ENCODE results near the gene SPTBN1.

- TF ChIP-seq SNAI2 (CRISPR knock-in tag; IDR thresholded peaks at IDR 0.05) (no peak), CSDC2 (CRISPR knock-in tag; IDR thresholded peaks at IDR 0.05) (no peak), BACH2 (CRISPR knock-in tag; IDR thresholded peaks at IDR 0.05; ENCODE audit: borderline replicate concordance) (no peak), CSRNP3 (CRISPR knock-in tag; IDR thresholded peaks at IDR 0.05) (no peak), TSHZ2 (CRISPR knock-in tag; IDR thresholded peaks at IDR 0.05) (no peak), RARB (CRISPR knock-in tag; IDR thresholded peaks at IDR 0.05) (no peak), TOX (CRISPR knock-in tag; IDR thresholded peaks at IDR 0.05; ENCODE audit: borderline replicate concordance) (no peak), ESRRG (CRISPR knock-in tag; IDR thresholded peaks at IDR 0.05) (no peak), PATZ1 (CRISPR knock-in tag; IDR thresholded peaks at IDR 0.05; ENCODE audit: borderline replicate concordance) (no peak), ZNF565 (CRISPR knock-in tag; conservative IDR thresholded peaks at IDR 0.05; ENCODE audit: low read depth) (no peak), ARNTL (CRISPR knock-in tag; IDR thresholded peaks at IDR 0.05; ENCODE audit: borderline replicate concordance, low read depth) (no peak), ZNF70 (CRISPR knock-in tag; IDR thresholded peaks at IDR 0.05) (no peak), ISL1 (CRISPR knock-in tag; IDR thresholded peaks at IDR 0.05) (no peak), ZFP3 (CRISPR knock-in tag; IDR thresholded peaks at IDR 0.05) (no peak)
These were observed 78.1 kb downstream of the SPTBN1 start for GRCh38 chr2:54534221-54534620.
